DND-41 (cell line): ENCODE results near the gene PARL.

Experiments used
- EZH2 ChIP-seq: IDR thresholded peaks from 3 replicates; pipeline ENCODE4 v1.6.1; 2012; ENCODE audit warnings: borderline replicate concordance, low read depth, mild to moderate bottlenecking, moderate library complexity, low read length, inconsistent platforms; ENCODE audit not compliant: severe bottlenecking
- TF ChIP-seq, protein P1 (sequence below): IDR thresholded peaks from 2 replicates; pipeline ENCODE4 v1.5.1; 2012; ENCODE audit warnings: borderline replicate concordance, low read length, moderate library complexity, mild to moderate bottlenecking; ENCODE audit not compliant: poor library complexity, severe bottlenecking; ENCODE audit errors: extremely low read depth

DNA sequence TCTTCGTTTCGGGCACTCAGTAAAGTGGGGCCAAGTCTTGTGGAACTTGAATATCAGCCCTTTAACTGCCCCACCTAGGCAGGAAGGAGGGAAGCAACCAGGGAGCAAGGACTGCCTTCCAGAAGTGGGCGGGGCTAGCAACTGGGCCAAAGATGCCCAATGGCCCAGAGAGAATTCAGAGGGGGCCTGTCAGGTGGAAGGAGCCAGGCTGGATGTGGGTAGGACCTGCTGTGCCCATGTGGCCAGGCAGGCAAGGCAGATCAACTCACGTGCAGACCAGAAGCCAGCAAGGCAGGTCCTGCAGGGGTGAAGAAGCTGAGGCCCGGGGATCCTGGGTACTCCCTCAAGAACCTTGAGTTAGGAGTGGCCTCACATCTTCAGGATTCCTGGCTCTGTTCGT lies 64.8 kb downstream of the PARL start:
- TF ChIP-seq, protein P1, sequence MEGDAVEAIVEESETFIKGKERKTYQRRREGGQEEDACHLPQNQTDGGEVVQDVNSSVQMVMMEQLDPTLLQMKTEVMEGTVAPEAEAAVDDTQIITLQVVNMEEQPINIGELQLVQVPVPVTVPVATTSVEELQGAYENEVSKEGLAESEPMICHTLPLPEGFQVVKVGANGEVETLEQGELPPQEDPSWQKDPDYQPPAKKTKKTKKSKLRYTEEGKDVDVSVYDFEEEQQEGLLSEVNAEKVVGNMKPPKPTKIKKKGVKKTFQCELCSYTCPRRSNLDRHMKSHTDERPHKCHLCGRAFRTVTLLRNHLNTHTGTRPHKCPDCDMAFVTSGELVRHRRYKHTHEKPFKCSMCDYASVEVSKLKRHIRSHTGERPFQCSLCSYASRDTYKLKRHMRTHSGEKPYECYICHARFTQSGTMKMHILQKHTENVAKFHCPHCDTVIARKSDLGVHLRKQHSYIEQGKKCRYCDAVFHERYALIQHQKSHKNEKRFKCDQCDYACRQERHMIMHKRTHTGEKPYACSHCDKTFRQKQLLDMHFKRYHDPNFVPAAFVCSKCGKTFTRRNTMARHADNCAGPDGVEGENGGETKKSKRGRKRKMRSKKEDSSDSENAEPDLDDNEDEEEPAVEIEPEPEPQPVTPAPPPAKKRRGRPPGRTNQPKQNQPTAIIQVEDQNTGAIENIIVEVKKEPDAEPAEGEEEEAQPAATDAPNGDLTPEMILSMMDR: no peak
- no peak for TF ChIP-seq EZH2
